ENCODE data around the gene POLR3E.

GRCh38 chr16:22253272-22253671 is 43.9 kb upstream of the POLR3E start:
- TF ChIP-seq, protein P1, sequence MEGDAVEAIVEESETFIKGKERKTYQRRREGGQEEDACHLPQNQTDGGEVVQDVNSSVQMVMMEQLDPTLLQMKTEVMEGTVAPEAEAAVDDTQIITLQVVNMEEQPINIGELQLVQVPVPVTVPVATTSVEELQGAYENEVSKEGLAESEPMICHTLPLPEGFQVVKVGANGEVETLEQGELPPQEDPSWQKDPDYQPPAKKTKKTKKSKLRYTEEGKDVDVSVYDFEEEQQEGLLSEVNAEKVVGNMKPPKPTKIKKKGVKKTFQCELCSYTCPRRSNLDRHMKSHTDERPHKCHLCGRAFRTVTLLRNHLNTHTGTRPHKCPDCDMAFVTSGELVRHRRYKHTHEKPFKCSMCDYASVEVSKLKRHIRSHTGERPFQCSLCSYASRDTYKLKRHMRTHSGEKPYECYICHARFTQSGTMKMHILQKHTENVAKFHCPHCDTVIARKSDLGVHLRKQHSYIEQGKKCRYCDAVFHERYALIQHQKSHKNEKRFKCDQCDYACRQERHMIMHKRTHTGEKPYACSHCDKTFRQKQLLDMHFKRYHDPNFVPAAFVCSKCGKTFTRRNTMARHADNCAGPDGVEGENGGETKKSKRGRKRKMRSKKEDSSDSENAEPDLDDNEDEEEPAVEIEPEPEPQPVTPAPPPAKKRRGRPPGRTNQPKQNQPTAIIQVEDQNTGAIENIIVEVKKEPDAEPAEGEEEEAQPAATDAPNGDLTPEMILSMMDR (IDR thresholded peaks at IDR 0.05), result no peak
- TF ChIP-seq POLR2A (IDR thresholded peaks at IDR 0.05) (no peak), POLR2AphosphoS5 (IDR thresholded peaks at IDR 0.05) (no peak)

Measured in transverse colon (tissue), 4 donors.